Prostate gland (tissue), 2 donors: Measurements from ENCODE around the gene EIF4G3. TPM values are rescaled to one million over a fixed set of nuclear protein-coding genes. Genes with fewer than 3 reads are reported as not detected.
A peak's percentile ranks its signal among the peaks of the same experiment; 100 is the strongest.

ENCODE experiments used
- DNase-seq: peaks from one replicate; pipeline ENCODE4 v3.0.0-alpha.2; 2019; ENCODE audit warnings: low spot score
- H3K27ac ChIP-seq, 2 donors: fragments of 200-600 bp; sonication (generic); 2 replicates each; pipeline ENCODE4 v1.5.1; 2017 to 2019
- H3K27me3 ChIP-seq: fragments of 200-600 bp; sonication (generic); replicated peaks from 2 replicates; pipeline ENCODE4 v1.5.1; 2019; ENCODE audit not compliant: insufficient read depth
- H3K36me3 ChIP-seq, 2 donors: fragments of 200-600 bp; sonication (generic); 1 replicate in 1 of 2; 2 replicates in 1 of 2; pipeline versions ENCODE4 v1.5.1 to v1.8.1; 2017 to 2019
- H3K4me1 ChIP-seq: fragments of 200-600 bp; sonication (generic); replicated peaks from 2 replicates; pipeline ENCODE4 v1.5.1; 2019
- H3K4me3 ChIP-seq, 2 donors: fragments of 200-600 bp; sonication (generic); 2 replicates each; pipeline ENCODE4 v1.5.1; 2017 to 2019
- H3K9me3 ChIP-seq: fragments of 200-600 bp; sonication (generic); 2 replicates; pipeline ENCODE4 v1.5.1; 2017
- CTCF ChIP-seq, 4 experiments: fragments of 200-600 bp in 2 of 4; fragments of 450-650 bp in 2 of 4; sonication (generic) in 2 of 4; IDR thresholded peaks; 1 replicate in 3 of 4; 2 replicates in 1 of 4; pipeline ENCODE4 v1.5.1; 2016 to 2019; ENCODE audit warnings: antibody characterized with exemption in 4 of 4, mild to moderate bottlenecking in 2 of 4, moderate library complexity in 2 of 4
- POLR2A ChIP-seq: fragments of 450-650 bp; IDR thresholded peaks from one replicate; pipeline ENCODE4 v1.6.1; 2016; ENCODE audit warnings: antibody characterized with exemption, mild to moderate bottlenecking
- POLR2AphosphoS5 ChIP-seq: sonication (generic); formaldehyde crosslinking; IDR thresholded peaks from one replicate; pipeline ENCODE4 v1.6.1; 2017; ENCODE audit warnings: antibody characterized with exemption
- WGBS: methylation state at CpG from one replicate; pipeline ENCODE4 v1.1.5; 2018; 5-methylcytosine and 5-hydroxymethylcytosine counted together
- intact Hi-C: fragments of 100-400 bp; cut with DNase I; formaldehyde crosslinking; loops from one replicate; pipeline ENCODE4 v1.14.2; 2022
- total RNA-seq, 2 donors: library from RNA; depleted of rRNA; stranded (reverse); fragments of >200 nt; gene quantifications; one replicate each; pipeline ENCODE4 v1.1.0, GENCODE V29; 2016

The EIF4G3 gene
- total RNA-seq, 2 donors from 2014 or later = 28.3 to 81.1 TPM

GRCh38 chr1:21154717-21155116 is 22.0 kb downstream of the EIF4G3 start:
- no peak for DNase-seq
- no peaks in the 10 kb centered on the region for H3K36me3 ChIP-seq
- no peaks in the 10 kb centered on the region for H3K9me3 ChIP-seq
- WGBS = 90% methylated on average over 3 of the region's 3 CpGs
- H3K4me1 ChIP-seq = peaks cover 3% of the 10 kb centered on the region
- no peaks in the 10 kb centered on the region for H3K27me3 ChIP-seq
- TF ChIP-seq POLR2AphosphoS5 (no peak), POLR2A (no peak), CTCF (IDR thresholded peaks at IDR 0.05) (no peak)
- intact Hi-C loops = no loop called here
- no peak overlapping the region for H3K27ac ChIP-seq
- no peak overlapping the region for H3K4me3 ChIP-seq

DNA sequence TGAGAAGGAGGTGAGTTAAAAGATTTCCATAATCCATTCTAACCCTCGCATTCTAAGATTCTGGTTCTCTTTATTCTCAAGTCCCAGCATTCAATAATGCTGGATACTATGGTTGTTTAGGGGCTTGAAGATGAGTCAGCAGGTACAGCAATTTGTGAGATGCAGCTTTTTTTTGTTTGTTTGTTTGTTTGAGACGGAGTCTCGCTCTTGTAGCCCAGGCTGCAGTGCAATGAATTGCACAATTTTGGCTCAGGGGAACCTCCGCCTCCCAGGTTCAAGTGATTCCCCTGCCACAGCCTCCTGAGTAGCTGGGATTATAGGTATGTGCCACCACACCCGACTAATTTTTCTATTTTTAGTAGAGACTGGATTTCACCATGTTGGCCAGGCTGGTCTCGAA is 23.3 kb downstream of the EIF4G3 start:
- H3K27me3 ChIP-seq = no peaks in the 10 kb centered on the region
- H3K36me3 ChIP-seq = no peaks in the 10 kb centered on the region
- peaks cover 4% of the 10 kb centered on the region for H3K4me1 ChIP-seq

DNA sequence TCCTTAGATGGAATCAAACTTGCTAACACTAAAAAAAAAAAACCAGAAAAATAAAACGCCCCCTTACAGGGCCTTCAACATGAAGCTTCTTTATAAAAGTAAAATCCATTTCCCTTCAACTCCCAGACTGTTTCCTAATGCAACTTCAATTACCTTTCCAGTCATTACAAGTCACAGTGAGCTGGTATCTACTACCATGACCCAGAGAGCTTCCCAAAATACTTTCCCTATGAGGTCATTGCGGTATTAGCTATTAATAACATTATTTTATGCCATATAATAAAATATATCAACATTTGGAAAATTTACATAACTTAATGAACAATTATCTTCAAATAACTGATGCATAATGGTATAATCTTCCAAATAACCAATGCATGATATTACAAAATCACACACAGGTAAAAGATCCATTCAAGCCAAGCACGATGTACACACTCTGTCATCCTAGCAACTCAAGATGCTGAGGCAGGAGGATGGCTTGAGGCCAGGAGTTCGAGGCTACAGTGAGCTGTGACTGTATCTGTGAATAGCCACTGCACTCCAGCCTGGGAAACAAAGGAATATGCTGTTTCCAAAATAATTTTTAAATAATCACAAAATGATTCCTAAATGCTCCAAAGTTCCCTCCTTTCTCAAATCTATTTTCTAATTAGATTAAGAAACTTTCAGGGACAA is 24.1 kb downstream of the EIF4G3 start:
- H3K9me3 ChIP-seq = no peaks in the 10 kb centered on the region
- intact Hi-C loops = no loop called here
- peaks cover 4% of the 10 kb centered on the region for H3K4me1 ChIP-seq
- H3K27me3 ChIP-seq = no peaks in the 10 kb centered on the region
- H3K27ac ChIP-seq = no peak overlapping the region
- H3K36me3 ChIP-seq = no peaks in the 10 kb centered on the region
- no peak for DNase-seq
- TF ChIP-seq POLR2A (no peak), CTCF (IDR thresholded peaks at IDR 0.05) (no peak), POLR2AphosphoS5 (no peak)
- no peak overlapping the region for H3K4me3 ChIP-seq
- WGBS = 73% methylated on average over 4 of the region's 4 CpGs

More for the DNA sequence above, 23.3 kb downstream of the EIF4G3 start:
- no peak for DNase-seq
- no peak overlapping the region for H3K27ac ChIP-seq
- intact Hi-C loops = no loop called here
- H3K9me3 ChIP-seq = no peaks in the 10 kb centered on the region
- no peak overlapping the region for H3K4me3 ChIP-seq
- 90% methylated on average over 6 of the region's 6 CpGs for WGBS
- TF ChIP-seq POLR2A (no peak), CTCF (IDR thresholded peaks at IDR 0.05) (no peak), POLR2AphosphoS5 (no peak)

DNA sequence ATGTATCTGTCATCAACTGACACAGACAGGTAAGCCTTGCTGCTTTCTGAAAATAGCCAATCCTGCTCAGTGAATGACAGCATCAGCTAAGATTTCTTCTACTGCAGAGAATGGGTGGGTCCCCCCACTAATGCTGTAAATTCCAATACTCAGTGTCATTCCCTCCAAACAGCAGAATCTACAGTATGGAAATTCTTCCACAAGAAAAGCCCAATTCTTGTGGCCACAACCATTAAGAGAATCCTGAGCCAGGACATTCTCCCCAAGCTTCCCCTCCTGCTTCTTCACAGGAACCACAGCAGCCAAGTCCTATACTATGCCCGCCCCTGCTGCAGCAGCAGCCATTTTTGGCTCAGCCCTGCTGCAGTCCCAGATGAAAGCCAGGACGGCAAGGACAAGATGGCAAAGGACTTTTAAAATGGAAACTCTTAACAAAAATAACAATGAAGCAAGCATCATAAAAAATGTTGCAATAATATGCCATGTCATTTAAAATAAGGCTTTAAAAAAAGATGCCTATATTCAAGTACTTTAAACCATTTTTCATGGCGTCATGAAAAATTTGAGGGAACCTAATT is 26.8 kb downstream of the EIF4G3 start:
- H3K4me1 ChIP-seq = peaks cover 4% of the 10 kb centered on the region
- intact Hi-C loops = no loop called here
- no peak overlapping the region for H3K4me3 ChIP-seq
- peak overlapping the region in 1 of 2 donors; percentile 40 for H3K27ac ChIP-seq
- no peaks in the 10 kb centered on the region for H3K9me3 ChIP-seq
- TF ChIP-seq CTCF (IDR thresholded peaks at IDR 0.05) (no peak), POLR2AphosphoS5 (no peak), POLR2A (no peak)
- H3K27me3 ChIP-seq = no peaks in the 10 kb centered on the region
- 48% methylated on average over 3 of the region's 3 CpGs for WGBS
- H3K36me3 ChIP-seq = no peaks in the 10 kb centered on the region
- no peak for DNase-seq

GRCh38 chr1:21149430-21149854 is 27.3 kb downstream of the EIF4G3 start:
- Histone ChIP-seq H3K27me3 (no peaks in the 10 kb centered on the region), H3K36me3 (no peaks in the 10 kb centered on the region), H3K27ac (peak overlapping the region in 1 of 2 donors; percentile 40), H3K4me1 (peaks cover 4% of the 10 kb centered on the region), H3K4me3 (no peak overlapping the region), H3K9me3 (no peaks in the 10 kb centered on the region)
- intact Hi-C loops = no loop called here
- TF ChIP-seq POLR2A (no peak), POLR2AphosphoS5 (peak; percentile 82)
- WGBS = 23% methylated on average over 3 of the region's 3 CpGs
- DNase-seq = peak; percentile 68
